GM19328 (cell line): Measurements from ENCODE around the gene NUDT3.
"Not testable (repeated sequence)": the region's sequence is repeated elsewhere in the genome, so short reads cannot be mapped to it uniquely, and the experiment has no call there.

ENCODE experiments used
- ATAC-seq: cut with Tn5 transposase; IDR thresholded peaks from one replicate; pipeline ENCODE4 v1.9.1; 2021; ENCODE audit warnings: mild to moderate bottlenecking, moderate library complexity; ENCODE audit not compliant: unreplicated experiment

Gene NUDT3

DNA sequence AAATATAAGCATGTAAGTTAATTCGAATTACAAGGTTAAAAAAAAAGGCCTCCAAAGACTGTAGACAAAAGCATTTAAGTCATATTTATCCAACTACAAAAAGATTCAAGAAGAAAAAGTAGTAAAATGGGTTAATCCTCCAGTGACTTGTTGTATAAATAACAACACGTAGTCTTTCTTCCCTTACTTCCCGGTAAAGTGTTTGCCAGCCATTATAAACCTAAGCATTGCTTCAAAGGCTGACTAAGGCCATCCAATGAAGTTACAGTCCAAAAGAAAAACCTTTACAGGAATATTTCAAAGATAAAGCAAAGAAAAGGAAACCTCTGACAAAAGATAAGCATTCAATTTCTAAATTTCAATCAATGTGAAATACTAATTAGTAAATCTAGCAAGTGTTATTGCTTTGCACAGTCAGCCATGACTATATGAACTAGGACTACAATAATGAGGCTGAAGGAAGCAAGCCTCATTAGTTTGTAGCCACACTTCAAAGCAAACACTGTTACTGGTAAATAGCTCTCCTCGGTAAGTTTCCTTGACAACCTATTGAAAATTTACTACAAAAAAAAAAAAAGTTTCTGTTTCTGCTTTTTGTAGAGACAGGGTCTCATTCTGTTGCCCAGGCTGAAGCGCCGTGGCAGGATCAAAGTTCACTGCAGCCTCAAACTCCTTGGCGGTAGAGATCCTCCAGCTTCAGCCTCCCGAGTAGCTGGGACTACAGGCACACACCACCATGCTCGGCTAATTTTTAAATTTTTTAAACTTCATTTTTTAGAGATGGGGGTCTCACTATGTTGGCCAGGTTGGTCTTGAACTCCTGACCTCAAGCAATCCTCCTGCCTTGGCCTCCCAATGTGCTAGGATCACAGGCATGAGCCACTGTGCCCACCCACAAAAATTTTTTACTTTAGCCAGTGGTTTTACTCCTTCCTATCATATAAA lies 46.0 kb downstream of the NUDT3 start:
- no peak for ATAC-seq

DNA sequence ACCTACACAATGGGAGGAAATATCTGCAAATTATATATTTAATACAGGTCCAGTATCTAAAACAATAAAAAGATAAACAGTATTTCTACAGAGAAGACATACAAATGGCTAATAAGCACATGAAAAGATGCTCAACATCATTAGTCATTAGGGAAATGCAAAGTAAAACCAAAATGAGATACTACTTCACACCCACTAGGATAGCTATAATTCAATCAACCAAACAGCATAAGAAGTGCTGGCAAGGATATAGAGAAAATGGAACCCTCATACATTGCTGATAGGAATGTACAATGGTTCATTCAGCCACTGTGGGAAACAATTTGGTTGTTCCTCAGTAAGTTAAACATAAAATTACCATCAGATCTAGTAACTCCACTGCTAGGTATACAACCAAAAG lies 48.7 kb downstream of the NUDT3 start:
- no peak for ATAC-seq

DNA sequence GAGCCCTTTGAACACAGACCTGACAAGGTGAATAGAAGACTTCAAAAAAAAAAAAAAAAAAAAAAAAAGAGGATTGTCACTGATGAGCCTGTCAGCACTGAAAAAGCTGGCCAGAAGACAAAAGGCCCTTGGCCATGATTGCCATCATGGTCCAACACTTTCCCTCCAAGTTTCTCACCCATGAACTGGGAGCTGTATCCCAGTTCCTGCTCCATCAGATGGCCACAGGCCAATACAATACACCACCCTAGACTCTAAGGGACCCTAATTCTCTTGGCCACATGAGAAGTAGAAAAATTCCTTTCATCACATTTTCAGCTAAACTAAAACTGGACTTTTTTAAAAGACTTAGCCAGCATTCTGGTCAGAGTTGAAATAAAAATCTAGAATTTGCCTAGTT lies 50.2 kb downstream of the NUDT3 start:
- no peak for ATAC-seq

DNA sequence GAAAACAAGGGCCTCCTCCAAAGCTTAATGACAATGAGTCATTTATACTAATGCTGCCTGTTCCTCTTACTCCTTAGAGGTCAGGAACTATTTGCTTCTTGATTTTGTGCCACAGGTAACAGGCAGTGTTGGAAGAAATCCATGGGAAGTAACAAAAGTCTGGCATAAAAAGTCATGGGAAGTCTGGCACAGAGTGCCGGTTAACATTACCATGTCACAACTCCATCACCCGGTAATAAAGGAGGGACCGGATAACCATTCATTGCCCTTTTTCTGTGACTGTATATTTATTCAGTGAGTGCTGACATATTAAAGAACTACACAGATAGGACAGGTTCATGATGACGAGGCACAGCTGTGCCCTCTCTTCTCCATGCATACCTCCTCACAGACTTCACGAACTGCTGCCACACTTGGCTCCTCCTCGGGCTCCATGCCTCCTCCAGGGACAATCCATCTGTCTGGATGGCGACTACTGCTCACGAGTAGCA lies 50.9 kb downstream of the NUDT3 start:
- ATAC-seq = no peak

DNA sequence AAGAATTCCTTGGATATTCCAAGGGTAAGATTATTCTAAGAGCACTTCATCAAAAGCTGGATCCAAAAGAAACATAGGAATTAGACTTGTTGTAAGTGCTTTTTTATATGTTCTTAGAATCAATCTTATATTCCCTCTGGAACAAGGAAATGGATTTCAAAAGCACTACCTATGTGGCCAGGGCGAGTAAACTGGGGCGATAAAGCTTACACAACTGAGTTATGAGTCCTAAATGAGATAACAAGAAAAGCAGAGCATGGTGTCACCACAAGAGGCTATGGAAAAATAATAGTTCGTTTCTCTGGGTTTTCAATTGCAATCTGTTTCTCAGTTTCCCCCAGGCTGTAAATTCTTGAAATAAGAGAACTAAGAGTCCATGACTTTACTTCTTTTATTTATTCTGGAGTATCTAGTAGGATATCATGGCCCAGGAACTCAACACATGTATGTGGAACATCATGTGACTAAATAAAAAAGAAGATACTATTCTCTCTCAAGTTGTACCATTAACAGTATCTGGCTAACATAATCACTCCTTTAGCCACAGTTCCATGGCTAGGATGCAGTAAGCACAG lies 51.5 kb downstream of the NUDT3 start:
- no peak for ATAC-seq

DNA sequence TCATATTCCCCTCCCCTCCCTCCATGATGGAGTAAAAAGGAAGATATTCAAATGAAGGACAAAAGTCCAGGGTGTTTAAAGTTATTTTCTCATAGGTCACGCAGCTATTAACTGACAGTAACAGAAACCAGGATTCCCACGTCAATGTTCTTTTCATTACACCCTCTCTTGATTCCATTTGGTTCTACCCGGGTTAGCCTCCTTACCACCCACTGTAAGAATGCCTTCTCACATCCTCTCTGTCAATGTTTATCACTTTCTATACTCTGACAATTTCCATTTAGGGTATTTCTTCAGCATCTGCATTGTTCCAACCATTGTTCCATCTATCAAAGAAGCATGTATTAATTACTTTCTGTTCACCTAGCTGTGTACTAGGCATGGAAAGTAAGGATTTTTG lies 52.1 kb downstream of the NUDT3 start:
- ATAC-seq = no peak

DNA sequence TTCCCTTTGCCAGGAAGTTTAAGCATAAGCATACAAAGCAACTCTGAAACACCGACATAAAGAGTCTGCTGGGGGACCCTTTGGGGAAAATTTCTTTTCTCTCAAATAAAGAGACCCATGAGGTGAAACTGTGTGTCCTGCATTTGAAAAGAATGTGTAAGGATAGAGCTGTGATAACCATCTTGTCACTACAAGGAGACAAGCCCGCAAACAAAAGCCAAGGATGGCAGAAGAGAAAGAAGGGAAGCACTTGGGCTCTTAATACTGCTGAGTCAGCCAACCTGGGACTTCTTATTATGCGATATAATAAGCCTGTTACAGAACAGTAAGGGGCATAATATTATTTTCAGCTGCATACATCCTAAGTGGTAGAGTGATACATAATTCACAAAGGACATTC lies 52.5 kb downstream of the NUDT3 start:
- ATAC-seq = no peak

DNA sequence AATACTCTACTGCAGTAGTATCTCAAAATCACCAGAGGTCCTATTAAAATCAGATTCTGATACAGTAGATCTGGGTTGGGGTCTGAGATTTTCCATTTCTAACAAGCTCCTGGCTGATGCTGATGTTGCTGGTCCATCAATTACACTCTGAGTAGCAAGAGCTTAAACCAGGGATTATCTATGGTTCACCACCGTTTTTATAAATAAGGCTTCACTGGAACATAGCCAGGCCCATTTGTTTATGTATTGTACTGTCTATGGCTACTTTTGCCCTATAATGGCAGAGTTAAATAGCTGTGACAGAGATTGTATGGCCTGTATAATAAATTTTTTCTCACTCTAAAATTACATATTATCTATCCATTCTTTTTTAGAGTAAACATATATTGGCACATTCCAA lies 53.0 kb downstream of the NUDT3 start:
- no peak for ATAC-seq

DNA sequence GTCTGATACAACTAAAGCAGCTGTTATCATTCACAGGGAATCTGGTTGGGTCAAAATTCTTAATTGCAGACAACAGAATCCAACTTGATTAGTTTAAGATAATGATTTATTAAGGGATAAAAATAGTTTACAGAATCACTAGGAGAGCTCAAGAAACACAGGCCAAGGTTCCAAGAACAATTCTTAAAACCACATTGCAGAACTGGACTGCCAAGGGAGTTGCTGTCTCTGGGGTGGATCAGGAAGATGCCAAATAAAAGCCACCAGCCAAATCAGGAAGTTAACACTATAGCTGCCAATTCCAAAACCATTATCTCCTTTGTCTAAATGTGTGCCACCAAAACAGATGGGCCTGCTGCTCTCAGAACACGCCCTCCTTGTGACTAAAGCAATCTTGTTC lies 53.7 kb downstream of the NUDT3 start:
- no peak for ATAC-seq

DNA sequence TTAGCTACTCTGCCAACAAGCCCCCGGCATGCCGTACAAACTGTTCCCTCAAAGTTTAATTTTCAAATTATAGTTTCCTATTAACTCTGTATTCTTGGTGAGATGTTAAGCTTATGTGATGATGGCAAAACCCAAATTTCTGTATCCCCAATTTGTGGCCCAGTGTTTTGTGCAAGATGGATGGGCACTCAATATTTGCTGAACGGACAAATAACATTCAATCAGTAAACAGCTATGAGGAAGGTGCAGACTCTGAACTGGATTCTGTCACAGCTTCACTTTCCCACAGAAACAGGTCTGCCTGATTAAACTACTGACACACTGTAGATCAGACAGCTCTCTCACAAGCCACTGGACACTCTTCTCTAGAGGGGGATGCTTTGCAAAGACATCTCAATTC lies 54.1 kb downstream of the NUDT3 start:
- ATAC-seq = no peak

DNA sequence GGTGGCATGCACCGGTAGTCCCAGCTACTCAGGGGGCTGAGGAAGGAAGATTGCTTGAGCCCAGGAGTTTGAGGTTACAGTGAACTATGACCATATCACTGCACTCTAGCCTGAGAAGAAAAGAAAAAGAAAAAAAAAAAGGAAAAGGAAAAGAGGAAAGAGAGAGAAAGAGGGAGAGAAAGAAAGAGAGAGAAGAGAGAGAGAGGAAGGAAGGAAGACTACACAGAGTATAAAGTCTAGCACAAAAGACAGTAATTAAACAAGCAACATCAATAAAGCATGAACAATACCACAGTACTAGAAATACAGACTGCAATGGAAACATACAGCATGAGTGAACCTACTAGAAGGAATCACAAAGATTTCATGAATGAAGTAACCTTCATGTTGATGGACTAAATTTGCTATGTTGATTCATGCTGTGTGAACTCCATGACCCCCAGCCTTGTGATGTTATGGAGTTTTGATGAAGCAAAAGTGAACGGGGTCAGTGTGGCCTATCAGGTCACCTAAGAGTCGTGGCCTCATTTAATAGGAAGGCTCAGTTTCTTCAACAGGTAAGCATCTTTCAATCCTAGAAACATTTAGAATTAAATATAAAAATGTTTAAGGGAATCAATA lies 57.6 kb downstream of the NUDT3 start:
- no peak for ATAC-seq

DNA sequence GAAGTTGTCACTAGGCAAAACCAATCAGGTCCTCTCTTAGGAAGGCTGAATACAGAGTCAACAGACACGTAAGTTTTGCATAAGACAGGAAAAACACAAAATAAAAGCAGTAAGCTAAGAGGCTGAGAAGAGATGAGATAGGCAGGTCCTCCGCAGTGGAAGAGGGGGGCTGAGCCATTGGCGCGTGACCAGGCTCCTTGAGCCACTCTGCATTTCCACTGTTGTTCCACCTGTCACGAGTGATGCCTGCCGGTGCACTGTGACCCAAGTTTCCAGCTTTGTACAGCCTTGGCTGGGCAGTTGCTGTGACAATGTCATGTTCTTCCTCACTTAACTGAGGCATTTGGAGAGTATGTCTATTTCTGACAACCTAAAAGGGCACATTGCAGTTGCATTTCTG lies 58.6 kb downstream of the NUDT3 start:
- ATAC-seq = no peak

DNA sequence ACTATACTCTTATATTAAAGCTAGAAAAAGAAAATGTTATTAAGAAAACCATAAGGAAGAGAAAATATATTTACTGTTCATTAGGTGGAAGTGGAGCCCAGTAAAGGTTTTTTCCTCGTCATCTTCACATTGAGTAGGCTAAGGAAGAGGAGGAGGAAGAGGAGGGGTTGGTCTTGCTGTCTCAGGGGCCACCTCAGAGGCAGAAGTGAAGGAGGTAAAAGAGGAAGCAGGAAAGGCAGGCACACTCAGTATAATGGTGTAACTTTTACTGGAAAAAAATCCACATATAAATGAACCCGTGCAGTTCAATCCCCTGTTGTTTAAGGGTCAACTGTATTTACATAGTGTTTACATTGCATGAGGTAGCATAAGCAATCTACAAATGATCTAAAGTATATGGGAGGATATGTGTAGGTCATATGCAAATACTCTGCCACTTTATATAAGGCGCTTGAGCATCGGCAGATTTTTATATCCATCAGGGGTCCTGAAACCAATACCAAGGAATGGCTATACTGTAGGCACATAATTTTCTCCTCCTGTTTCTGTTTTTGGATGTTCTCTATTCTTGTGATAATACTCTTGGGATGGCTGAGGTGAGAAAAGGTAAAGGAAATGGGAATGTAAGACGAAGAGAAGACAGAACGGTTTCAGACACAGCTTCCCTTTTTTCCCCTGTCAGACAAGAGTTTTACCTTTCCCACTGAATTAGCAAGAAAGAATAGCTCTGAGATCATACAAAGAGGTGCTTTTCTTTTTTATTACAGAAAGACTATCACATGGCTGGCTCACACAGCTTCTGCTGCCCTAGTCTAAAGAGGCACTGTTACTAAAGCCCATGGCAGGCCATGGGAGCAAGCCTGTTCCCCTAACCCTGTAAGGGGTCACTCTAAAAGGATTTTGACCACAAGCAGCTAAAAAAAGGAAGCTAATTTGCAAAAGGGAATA lies 59.9 kb downstream of the NUDT3 start:
- no peak for ATAC-seq

DNA sequence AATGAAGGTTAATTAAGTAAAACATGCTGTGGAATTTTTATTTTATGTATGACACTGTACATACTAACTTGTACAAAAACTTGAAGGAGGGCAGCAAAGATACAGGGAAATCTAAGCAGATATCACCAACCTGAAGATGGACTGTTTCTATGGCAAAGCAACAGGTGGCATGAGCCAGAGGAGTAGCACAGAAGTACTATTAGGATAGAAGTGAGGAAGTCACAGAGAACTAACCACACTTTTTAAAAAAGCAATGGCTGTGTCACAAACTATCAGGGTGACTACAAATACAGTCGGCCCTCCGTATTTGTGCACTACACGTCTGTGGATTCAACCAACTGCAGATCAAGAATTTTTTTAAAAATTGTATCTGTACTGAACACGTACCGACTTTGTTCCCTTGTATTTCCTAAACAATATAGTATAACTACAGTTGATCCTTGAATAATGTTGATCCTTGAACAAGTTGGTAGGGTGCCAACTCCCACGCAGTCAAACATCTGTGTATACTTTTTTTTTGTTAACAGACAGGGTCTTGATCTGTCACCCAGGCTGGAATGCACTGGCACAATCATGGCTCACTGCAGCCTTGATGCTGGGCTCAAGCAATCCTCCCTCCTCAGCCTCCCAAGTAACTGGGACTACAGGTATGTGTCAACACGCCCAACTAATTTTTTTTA lies 61.0 kb downstream of the NUDT3 start:
- no peak for ATAC-seq

DNA sequence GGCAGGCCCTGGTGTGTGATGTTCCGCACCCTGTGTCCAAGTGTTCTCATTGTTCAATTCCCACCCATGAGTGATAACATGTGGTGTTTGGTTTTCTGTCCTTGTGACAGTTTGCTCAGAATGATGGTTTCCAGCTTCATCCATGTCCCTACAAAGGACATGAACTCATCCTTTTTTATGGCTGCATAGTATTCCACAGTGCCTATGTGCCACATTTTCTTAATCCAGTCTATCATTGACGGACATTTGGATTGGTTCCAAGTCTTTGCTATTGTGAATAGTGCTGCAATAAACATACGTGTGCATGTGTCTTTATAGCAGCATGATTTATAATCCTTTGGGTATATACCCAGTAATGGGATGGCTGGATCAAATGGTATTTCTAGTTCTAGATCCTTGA lies 62.7 kb downstream of the NUDT3 start:
- not testable (repeated sequence) for ATAC-seq

DNA sequence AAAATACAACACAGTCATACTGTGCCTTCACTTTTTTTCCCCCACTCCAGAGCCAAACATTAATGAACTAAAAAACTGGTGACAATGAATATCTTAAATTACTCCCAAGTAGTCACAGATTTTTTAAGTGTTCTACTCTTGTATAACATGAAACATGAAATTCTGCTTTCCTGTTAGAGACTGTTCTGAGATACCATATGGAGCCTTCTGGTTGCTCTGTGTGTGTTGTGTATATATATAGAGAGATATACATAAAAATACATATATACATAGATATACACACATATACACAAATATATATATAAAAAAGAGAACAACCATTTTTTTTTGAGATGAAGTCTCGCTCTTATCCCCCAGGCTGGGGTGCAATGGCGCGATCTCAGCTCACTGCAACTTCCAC lies 63.5 kb downstream of the NUDT3 start:
- no peak for ATAC-seq

DNA sequence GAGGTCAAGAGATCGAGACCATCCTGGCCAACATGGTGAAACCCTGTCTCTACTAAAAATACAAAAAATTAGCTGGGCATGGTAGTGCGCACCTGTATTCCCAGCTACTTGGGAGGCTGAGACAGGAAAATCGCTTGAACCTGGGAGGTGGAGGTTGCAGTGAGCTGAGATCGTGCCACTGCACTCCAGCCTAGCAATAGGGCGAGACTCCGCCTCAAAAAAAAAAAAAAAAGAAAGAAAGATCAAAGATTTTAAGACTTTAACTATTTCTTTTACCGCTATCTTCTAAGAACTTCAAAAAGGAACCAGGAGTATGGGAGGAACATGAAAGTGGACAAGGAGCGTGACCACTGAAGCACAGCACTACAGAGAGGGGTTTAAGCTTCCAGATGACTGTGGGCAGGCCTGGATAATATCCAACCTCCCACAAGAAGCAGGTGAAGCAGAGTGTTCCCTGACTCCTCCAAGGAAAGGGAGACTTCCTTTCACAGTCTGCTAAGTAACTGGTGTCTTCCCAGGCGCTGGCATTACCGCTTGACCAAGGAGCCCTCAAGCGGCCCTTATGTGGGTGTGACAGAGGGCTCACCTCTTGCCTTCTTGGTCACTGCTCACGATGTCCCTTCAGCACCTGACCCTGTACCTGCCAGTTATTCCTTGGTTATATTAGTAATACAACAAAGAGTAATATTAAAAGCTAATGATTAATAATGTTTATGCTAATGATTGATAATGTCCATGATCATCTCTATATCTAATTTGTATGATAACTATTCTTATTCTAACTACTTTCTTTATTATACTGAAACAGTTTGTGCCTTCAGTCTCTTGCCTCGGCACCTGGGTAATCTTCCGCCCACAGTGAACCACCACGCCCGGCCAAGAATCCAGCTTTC lies 64.9 kb downstream of the NUDT3 start:
- not testable (repeated sequence) for ATAC-seq

DNA sequence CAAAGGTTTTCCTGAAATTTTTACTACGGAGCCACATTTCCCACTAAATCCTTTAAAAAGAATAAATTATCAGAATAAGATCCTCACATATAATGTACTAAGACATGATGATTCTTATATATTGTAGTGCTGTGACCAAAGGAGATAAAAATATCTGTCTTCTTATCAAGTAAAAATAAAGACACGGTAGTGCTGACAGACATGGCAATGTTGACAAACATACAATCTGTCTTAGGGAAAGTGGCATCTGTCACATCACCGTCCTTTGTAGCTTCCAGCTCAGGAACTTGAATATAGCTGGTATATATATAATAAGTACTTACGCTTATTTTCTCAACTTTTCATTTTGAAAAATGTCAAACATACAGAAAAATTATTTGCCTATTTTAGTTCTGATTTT lies 66.8 kb downstream of the NUDT3 start:
- ATAC-seq = no peak

DNA sequence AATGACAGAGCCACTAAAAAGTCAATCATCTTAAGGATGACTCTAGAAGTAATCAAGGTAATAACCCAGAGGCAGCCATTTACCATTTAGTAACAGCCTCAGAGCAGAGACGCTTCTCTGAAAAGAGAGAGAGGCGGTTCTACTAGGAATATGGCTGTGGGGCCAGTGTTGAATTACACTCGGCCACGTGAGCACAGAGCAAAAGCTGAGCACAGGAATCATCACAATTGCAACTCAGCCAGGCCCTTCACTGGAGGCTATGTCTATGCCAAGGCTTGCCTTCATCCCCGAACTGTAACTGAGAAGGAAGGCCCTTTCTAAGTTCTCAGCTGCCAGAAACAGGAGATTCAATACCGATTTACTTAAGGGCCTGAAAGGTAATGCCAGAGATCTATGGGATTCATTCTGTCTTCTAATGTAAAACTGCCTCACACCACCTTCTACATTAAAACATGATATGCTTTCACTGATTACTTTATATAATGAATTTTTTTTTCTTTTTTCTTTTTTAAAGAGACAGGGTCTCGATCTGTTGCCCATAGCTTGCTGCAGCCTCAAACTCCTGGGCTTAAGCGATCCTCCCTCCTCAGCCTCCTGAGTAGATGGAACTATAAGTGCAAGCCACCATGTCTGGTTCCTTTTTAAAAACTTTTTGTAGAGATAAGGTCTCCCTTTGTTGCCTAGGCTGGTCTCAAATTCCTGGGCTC lies 67.6 kb downstream of the NUDT3 start:
- ATAC-seq = no peak
